Mammary epithelial cell (primary cell): ENCODE results near the gene KLHL18.

Experiments
- CTCF ChIP-seq, 2 donors: IDR thresholded peaks in 1 of 2; conservative IDR thresholded peaks in 1 of 2; 2 replicates each; pipeline ENCODE4 v1.5.1; 2011 to 2012; ENCODE audit warnings: inconsistent platforms in 2 of 2, low read length in 2 of 2, mild to moderate bottlenecking in 2 of 2, control low read depth in 1 of 2, low read depth in 1 of 2; ENCODE audit not compliant: insufficient read depth in 1 of 2; ENCODE audit errors: extremely low read depth in 1 of 2
- EZH2 ChIP-seq: IDR thresholded peaks from 2 replicates; pipeline ENCODE4 v1.6.1; 2012; ENCODE audit warnings: low read length, inconsistent platforms, borderline replicate concordance

GRCh38 chr3:47295322-47295721 lies 12.6 kb downstream of the KLHL18 start:
- no peak for TF ChIP-seq CTCF (conservative IDR thresholded peaks at IDR 0.05 in 1 of 2, IDR thresholded peaks at IDR 0.05 in 1 of 2; ENCODE audit: extremely low read depth in 1 of 2, insufficient read depth in 1 of 2, low read depth in 1 of 2, low read length in 2 of 2)
- no peak for TF ChIP-seq EZH2
